Activated CD8-positive, alpha-beta memory T cell treated with anti-CD3 and anti-CD28 coated beads, Interleukin-2, amount 50 U/mL, for 24 hours (primary cell): ENCODE measurements around the gene DAND5.

Source experiments
- DNase-seq: peaks from one replicate; pipeline ENCODE4 v3.0.0-alpha.2; 2020; ENCODE audit errors: extremely low read depth

The DAND5 gene

GRCh38 chr19:13008926-13009787 is 39.8 kb downstream of the DAND5 start:
- DNase-seq = no peak

GRCh38 chr19:13010038-13010991 is 40.9 kb downstream of the DAND5 start:
- DNase-seq = no peak

- no peak for DNase-seq
Measured at GRCh38 chr19:13010992-13011652, 41.7 kb downstream of the DAND5 start.

- DNase-seq = no peak
Measured at GRCh38 chr19:13011653-13012389, 42.4 kb downstream of the DAND5 start.

GRCh38 chr19:13012390-13012689 is 43.0 kb downstream of the DAND5 start:
- no peak for DNase-seq

- DNase-seq = no peak
Measured at GRCh38 chr19:13012690-13013608, 43.6 kb downstream of the DAND5 start.

DNA sequence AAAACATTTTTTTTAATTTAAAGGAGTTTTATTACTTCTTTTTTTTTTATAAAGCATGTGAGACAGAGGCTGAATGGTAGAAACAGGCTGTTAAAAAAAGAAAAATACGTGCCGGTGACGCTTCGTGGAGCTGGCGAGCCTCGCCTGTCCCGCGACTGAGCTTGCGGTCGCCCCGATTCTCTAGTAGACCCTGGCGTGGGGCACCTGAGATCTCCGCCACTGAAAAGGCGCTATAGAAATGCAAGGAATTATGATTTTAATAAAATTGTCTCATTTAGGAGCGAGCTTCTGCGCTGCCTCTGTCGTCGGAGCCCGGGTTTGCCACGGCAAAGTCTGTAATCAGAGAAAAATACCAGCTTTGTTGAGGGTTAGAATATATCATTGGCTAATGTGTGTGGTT is 44.3 kb downstream of the DAND5 start:
- DNase-seq = no peak

GRCh38 chr19:13014101-13014920 is 44.9 kb downstream of the DAND5 start:
- no peak for DNase-seq

GRCh38 chr19:13014921-13015280 is 45.5 kb downstream of the DAND5 start:
- no peak for DNase-seq

- no peak for DNase-seq
Measured at GRCh38 chr19:13015361-13016223, 46.2 kb downstream of the DAND5 start.

DNA sequence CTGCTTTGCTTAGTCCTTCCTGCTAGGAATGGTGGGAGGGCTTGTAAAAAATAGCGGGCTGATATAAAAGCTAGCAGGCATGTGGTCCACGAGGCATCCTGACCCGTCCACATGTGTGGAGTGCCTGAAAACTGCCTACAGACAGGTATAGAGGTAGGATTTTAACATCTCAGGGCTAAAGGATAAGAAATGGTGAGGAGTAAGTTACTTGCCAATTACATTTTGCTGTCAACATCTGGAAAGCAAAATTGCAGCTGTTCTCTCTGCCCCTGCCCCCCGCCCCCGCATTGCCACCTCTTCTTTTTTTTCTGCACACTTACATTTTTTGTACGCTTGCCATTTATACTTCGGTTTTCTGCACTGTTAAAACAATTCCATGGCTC is 46.9 kb downstream of the DAND5 start:
- DNase-seq = no peak

- DNase-seq = no peak
Measured at GRCh38 chr19:13016628-13017305, 47.4 kb downstream of the DAND5 start.

GRCh38 chr19:13017306-13018034 is 48.1 kb downstream of the DAND5 start:
- no peak for DNase-seq

- no peak for DNase-seq
Measured at GRCh38 chr19:13018035-13018914, 48.9 kb downstream of the DAND5 start.

GRCh38 chr19:13019332-13019731 is 50.0 kb downstream of the DAND5 start:
- no peak for DNase-seq

- no peak for DNase-seq
Measured at GRCh38 chr19:13020002-13020414, 50.6 kb downstream of the DAND5 start.
